PC-9 (cell line): Measurements from ENCODE around the gene PPP1R17. TPM values are rescaled to one million over a fixed set of nuclear protein-coding genes. Genes with fewer than 3 reads are reported as not detected.

Experiments used
- BruUV-seq: library from RNA; stranded (reverse); fragments of 400-500 nt; replicated peaks from 2 replicates; lab custom pipeline; 2021; lab: Mats Ljungman, UMichigan
- CTCF ChIA-PET: fragments of 300-600 bp; sonication (Branson Sonifier 250); formaldehyde crosslinking; loops from one replicate; lab custom pipeline; 2022; ENCODE audit warnings: antibody characterized with exemption; lab: Charles Lee
- POLR2A ChIA-PET: fragments of 300-600 bp; sonication (Branson Sonifier 250); formaldehyde crosslinking; loops from one replicate; lab custom pipeline; 2022; ENCODE audit warnings: antibody characterized with exemption; ENCODE audit not compliant: unreplicated experiment; lab: Charles Lee
- DNase-seq, 2 experiments: peaks; one replicate each; pipeline versions ENCODE4 v3.0.0 to v3.0.0-alpha.2; 2015 to 2022; ENCODE audit warnings: mixed read lengths in 1 of 2
- H2AFZ ChIP-seq: fragments of 200-600 bp; sonication (generic); 2 replicates; pipeline ENCODE4 v1.8.1; 2017; ENCODE audit warnings: antibody characterized with exemption
- H3F3A ChIP-seq: fragments of 200-600 bp; sonication (generic); 2 replicates; pipeline ENCODE4 v1.8.1; 2017; ENCODE audit warnings: antibody characterized with exemption, mild to moderate bottlenecking, low read depth; ENCODE audit not compliant: insufficient read depth
- H3K27ac ChIP-seq: fragments of 200-600 bp; sonication (generic); 2 replicates; pipeline ENCODE4 v1.6.1; 2016; ENCODE audit warnings: mixed run types
- H3K27me3 ChIP-seq: fragments of 200-600 bp; sonication (generic); 2 replicates; pipeline ENCODE4 v1.6.1; 2016; ENCODE audit warnings: low read depth, mixed run types; ENCODE audit not compliant: insufficient read depth
- H3K36me3 ChIP-seq: fragments of 200-600 bp; sonication (generic); 2 replicates; pipeline ENCODE4 v1.6.1; 2016; ENCODE audit warnings: low read depth, mixed run types
- H3K4me1 ChIP-seq: fragments of 200-600 bp; sonication (generic); replicated peaks from 2 replicates; pipeline ENCODE4 v1.6.1; 2016; ENCODE audit warnings: mixed run types; ENCODE audit not compliant: insufficient read depth
- H3K4me2 ChIP-seq: fragments of 200-600 bp; sonication (generic); 2 replicates; pipeline ENCODE4 v1.6.1; 2017; ENCODE audit warnings: mixed run types
- H3K4me3 ChIP-seq: fragments of 200-600 bp; sonication (generic); 2 replicates; pipeline ENCODE4 v1.6.1; 2016; ENCODE audit warnings: mixed run types
- H3K79me2 ChIP-seq: fragments of 200-600 bp; sonication (generic); 2 replicates; pipeline ENCODE4 v1.6.1; 2017; ENCODE audit warnings: low read depth, mixed run types
- H3K9me2 ChIP-seq: fragments of 200-600 bp; sonication (generic); 2 replicates; pipeline ENCODE4 v1.8.1; 2017; ENCODE audit warnings: mild to moderate bottlenecking; ENCODE audit not compliant: insufficient read depth
- H3K9me3 ChIP-seq: fragments of 200-600 bp; sonication (generic); 2 replicates; pipeline ENCODE4 v1.8.1; 2016; ENCODE audit warnings: low read depth; ENCODE audit not compliant: insufficient read depth
- H4K20me1 ChIP-seq: fragments of 200-600 bp; sonication (generic); 2 replicates; pipeline ENCODE4 v1.8.1; 2017; ENCODE audit not compliant: insufficient read depth
- CTCF ChIP-seq: fragments of 200-600 bp; sonication (generic); conservative IDR thresholded peaks from 2 replicates; pipeline ENCODE4 v1.6.1; 2017; ENCODE audit warnings: mixed run types, antibody characterized with exemption, mild to moderate bottlenecking, moderate library complexity
- EZH2 ChIP-seq: fragments of 200-600 bp; sonication (generic); IDR thresholded peaks from 2 replicates; pipeline ENCODE4 v1.8.0; 2017; ENCODE audit warnings: antibody characterized with exemption, low read depth
- intact Hi-C: fragments of 100-400 bp; cut with micrococcal nuclease; formaldehyde crosslinking; loops from one replicate; pipeline ENCODE4 v1.10.0; 2022; ENCODE audit not compliant: unreplicated experiment
- total RNA-seq: library from RNA; stranded (reverse); gene quantifications from 2 replicates; pipeline ENCODE4 v1.2.3, GENCODE V29; 2021

Gene PPP1R17
- total RNA-seq, 1 experiment from 2014 or later, result not detected

GRCh38 chr7:31648880-31649279, 38.1 kb upstream of the PPP1R17 start:
- H3K4me2 ChIP-seq, result no peak overlapping the region
- POLR2A ChIA-PET, result no interaction called here
- DNase-seq, result no peak
- peaks cover 25% of the 10 kb centered on the region for H3K27me3 ChIP-seq
- TF ChIP-seq EZH2 (no peak), CTCF (no peak)
- intact Hi-C loops, result no loop called here
- no peaks in the 10 kb centered on the region for H3K36me3 ChIP-seq
- H3K27ac ChIP-seq, result no peak overlapping the region
- no peak overlapping the region for H2AFZ ChIP-seq
- no peaks in the 10 kb centered on the region for H3K9me3 ChIP-seq
- CTCF ChIA-PET, result no interaction called here
- H3K4me3 ChIP-seq, result no peak overlapping the region
- BruUV-seq, result no TSS peak
- no peaks in the 10 kb centered on the region for H3F3A ChIP-seq
- no peaks in the 10 kb centered on the region for H4K20me1 ChIP-seq
- H3K4me1 ChIP-seq, result no peaks in the 10 kb centered on the region
- no peaks in the 10 kb centered on the region for H3K79me2 ChIP-seq
- H3K9me2 ChIP-seq, result no peaks in the 10 kb centered on the region

- Histone ChIP-seq H2AFZ (no peak overlapping the region), H3K4me2 (no peak overlapping the region), H3F3A (no peaks in the 10 kb centered on the region), H3K9me2 (no peaks in the 10 kb centered on the region), H3K9me3 (no peaks in the 10 kb centered on the region), H3K4me3 (no peak overlapping the region), H3K36me3 (no peaks in the 10 kb centered on the region), H4K20me1 (no peaks in the 10 kb centered on the region), H3K4me1 (no peaks in the 10 kb centered on the region), H3K79me2 (no peaks in the 10 kb centered on the region), H3K27ac (no peak overlapping the region), H3K27me3 (0 out of 2 replicates have a peak, but pooled peaks cover 3% of the 10 kb centered on the region)
- DNase-seq, result no peak
- POLR2A ChIA-PET, result no interaction called here
- intact Hi-C loops, result no loop called here
- TF ChIP-seq EZH2, result no peak
- TF ChIP-seq CTCF, result no peak
- CTCF ChIA-PET, result no interaction called here
- no TSS peak for BruUV-seq
These were observed 35.6 kb upstream of the PPP1R17 start for GRCh38 chr7:31651234-31652062.

GRCh38 chr7:31652063-31652326, 35.0 kb upstream of the PPP1R17 start:
- no peak for TF ChIP-seq EZH2
- no peak for TF ChIP-seq CTCF
- BruUV-seq, result no TSS peak
- no peaks in the 10 kb centered on the region for H3F3A ChIP-seq
- H3K79me2 ChIP-seq, result no peaks in the 10 kb centered on the region
- no peak overlapping the region for H3K4me2 ChIP-seq
- H3K36me3 ChIP-seq, result no peaks in the 10 kb centered on the region
- intact Hi-C loops, result no loop called here
- H4K20me1 ChIP-seq, result no peaks in the 10 kb centered on the region
- no peaks in the 10 kb centered on the region for H3K9me3 ChIP-seq
- CTCF ChIA-PET, result no interaction called here
- no peak for DNase-seq
- no peak overlapping the region for H3K4me3 ChIP-seq
- H3K9me2 ChIP-seq, result no peaks in the 10 kb centered on the region
- no peak overlapping the region for H3K27ac ChIP-seq
- POLR2A ChIA-PET, result no interaction called here
- no peaks in the 10 kb centered on the region for H3K4me1 ChIP-seq
- H2AFZ ChIP-seq, result no peak overlapping the region
- H3K27me3 ChIP-seq, result 0 out of 2 replicates have a peak, but pooled peaks cover under 1% of the 10 kb centered on the region
